Loucy (cell line): Measurements from ENCODE around the gene CHDH.

Experiments used
- H2AFZ ChIP-seq: fragments of 200-600 bp; sonication (generic); 2 replicates; pipeline ENCODE4 v1.6.0; 2016; ENCODE audit warnings: antibody characterized with exemption, mild to moderate bottlenecking, low read length, moderate library complexity
- H3F3A ChIP-seq: fragments of 200-600 bp; 2 replicates; pipeline ENCODE4 v1.6.0; 2016; ENCODE audit warnings: antibody characterized with exemption, low read depth, mild to moderate bottlenecking
- H3K27me3 ChIP-seq: fragments of 200-600 bp; sonication (generic); 2 replicates; pipeline ENCODE4 v1.6.1; 2014; ENCODE audit warnings: low read length, mild to moderate bottlenecking; ENCODE audit not compliant: insufficient read depth, poor library complexity, severe bottlenecking
- H3K36me3 ChIP-seq: fragments of 200-600 bp; sonication (generic); 2 replicates; pipeline ENCODE4 v1.6.1; 2016; ENCODE audit warnings: low read length; ENCODE audit not compliant: insufficient read depth
- H3K4me1 ChIP-seq: fragments of 200-600 bp; sonication (generic); 2 replicates; pipeline ENCODE4 v1.5.1; 2014; ENCODE audit warnings: low read length, mild to moderate bottlenecking; ENCODE audit not compliant: insufficient read depth, poor library complexity, severe bottlenecking
- H3K4me2 ChIP-seq: fragments of 200-600 bp; sonication (generic); 2 replicates; pipeline ENCODE4 v1.6.0; 2014; ENCODE audit warnings: antibody characterized with exemption, low read length, low read depth, mild to moderate bottlenecking; ENCODE audit not compliant: poor library complexity, severe bottlenecking
- H3K4me3 ChIP-seq: fragments of 200-600 bp; sonication (generic); 2 replicates; pipeline ENCODE4 v1.5.1; 2014; ENCODE audit warnings: low read length, mild to moderate bottlenecking, mixed read lengths; ENCODE audit not compliant: poor library complexity, severe bottlenecking
- H3K79me2 ChIP-seq: fragments of 200-600 bp; sonication (generic); 2 replicates; pipeline ENCODE4 v1.6.1; 2014; ENCODE audit warnings: low read length; ENCODE audit not compliant: insufficient read depth
- H3K9ac ChIP-seq: fragments of 200-600 bp; sonication (generic); 2 replicates; pipeline ENCODE4 v1.6.0; 2014; ENCODE audit warnings: mild to moderate bottlenecking, low read depth, low read length, moderate library complexity; ENCODE audit not compliant: poor library complexity, severe bottlenecking
- H3K9me2 ChIP-seq: fragments of 200-600 bp; sonication (generic); replicated peaks from 2 replicates; pipeline ENCODE4 v1.6.1; 2016; ENCODE audit warnings: low read depth, low read length, mixed read lengths
- H3K9me3 ChIP-seq: fragments of 200-600 bp; sonication (generic); 2 replicates; pipeline ENCODE4 v1.6.1; 2014; ENCODE audit warnings: mild to moderate bottlenecking, antibody characterized with exemption, low read length, low read depth; ENCODE audit not compliant: insufficient read depth
- H4K20me1 ChIP-seq: fragments of 200-600 bp; sonication (generic); 2 replicates; pipeline ENCODE4 v1.6.0; 2014; ENCODE audit warnings: antibody characterized with exemption, low read length, mild to moderate bottlenecking; ENCODE audit not compliant: insufficient read depth, poor library complexity, severe bottlenecking
- CTCF ChIP-seq: fragments of 200-600 bp; sonication (generic); conservative IDR thresholded peaks from 2 replicates; pipeline ENCODE4 v1.5.1; 2014; ENCODE audit warnings: mild to moderate bottlenecking, antibody characterized with exemption, low read length
- EZH2phosphoT487 ChIP-seq: fragments of 200-600 bp; IDR thresholded peaks from 2 replicates; pipeline ENCODE4 v1.6.1; 2018; ENCODE audit warnings: antibody characterized with exemption, mild to moderate bottlenecking, moderate library complexity, borderline replicate concordance

The CHDH gene

GRCh38 chr3:53798144-53798543 is 48.1 kb downstream of the CHDH start:
- Histone ChIP-seq H3K4me1 (no peaks in the 10 kb centered on the region), H4K20me1 (no peaks in the 10 kb centered on the region), H2AFZ (no peak overlapping the region), H3K79me2 (no peaks in the 10 kb centered on the region), H3K9ac (no peak overlapping the region), H3F3A (no peaks in the 10 kb centered on the region), H3K27me3 (no peaks in the 10 kb centered on the region), H3K4me3 (no peak overlapping the region), H3K9me2 (no peaks in the 10 kb centered on the region), H3K4me2 (no peak overlapping the region), H3K9me3 (no peaks in the 10 kb centered on the region), H3K36me3 (no peaks in the 10 kb centered on the region)
- TF ChIP-seq CTCF (no peak), EZH2phosphoT487 (no peak)

- Histone ChIP-seq H4K20me1 (no peaks in the 10 kb centered on the region), H3F3A (no peaks in the 10 kb centered on the region), H3K36me3 (no peaks in the 10 kb centered on the region), H3K9ac (no peak overlapping the region), H2AFZ (no peak overlapping the region), H3K9me3 (no peaks in the 10 kb centered on the region), H3K79me2 (no peaks in the 10 kb centered on the region), H3K9me2 (no peaks in the 10 kb centered on the region), H3K4me1 (no peaks in the 10 kb centered on the region), H3K4me2 (no peak overlapping the region), H3K4me3 (no peak overlapping the region), H3K27me3 (no peaks in the 10 kb centered on the region)
- no peak for TF ChIP-seq CTCF
- no peak for TF ChIP-seq EZH2phosphoT487
Measured at GRCh38 chr3:53795789-53796560, 50.2 kb downstream of the CHDH start.

- no peaks in the 10 kb centered on the region for H3K4me1 ChIP-seq
- no peaks in the 10 kb centered on the region for H3K27me3 ChIP-seq
- H2AFZ ChIP-seq: no peak overlapping the region
- H3F3A ChIP-seq: no peaks in the 10 kb centered on the region
- no peak overlapping the region for H3K4me2 ChIP-seq
- TF ChIP-seq EZH2phosphoT487: no peak
- TF ChIP-seq CTCF: no peak
- no peaks in the 10 kb centered on the region for H3K9me3 ChIP-seq
- H3K36me3 ChIP-seq: no peaks in the 10 kb centered on the region
- H3K79me2 ChIP-seq: no peaks in the 10 kb centered on the region
- H3K9me2 ChIP-seq: no peaks in the 10 kb centered on the region
- H3K4me3 ChIP-seq: no peak overlapping the region
- H4K20me1 ChIP-seq: no peaks in the 10 kb centered on the region
- H3K9ac ChIP-seq: no peak overlapping the region
Measured at GRCh38 chr3:53795176-53795575, 51.0 kb downstream of the CHDH start.
